CD4-positive, CD25-positive, alpha-beta regulatory T cell (primary cell): ENCODE measurements around the gene HSPA12A. TPM values are rescaled to one million over a fixed set of nuclear protein-coding genes. Genes with fewer than 3 reads are reported as not detected.

Experiments
- ATAC-seq, 2 donors: fragments of 150-1000 bp; cut with Tn5 transposase; one replicate each; pipeline ENCODE4 v1.10.0; 2021; ENCODE audit warnings: low read depth in 2 of 2, moderate number of reproducible peaks in 2 of 2, moderate library complexity in 1 of 2
- DNase-seq, 3 donors: peaks; one replicate each; pipeline versions ENCODE4 v3.0.0 to v3.0.0-alpha.2; 2012 to 2022; ENCODE audit warnings: mixed read lengths in 1 of 3
- H3K27ac ChIP-seq: one replicate; pipeline ENCODE4 v1.7.0; 2013; ENCODE audit warnings: mild to moderate bottlenecking, low read length; ENCODE audit not compliant: insufficient read depth, poor library complexity, severe bottlenecking
- H3K27me3 ChIP-seq: one replicate; pipeline ENCODE4 v1.7.0; 2013; ENCODE audit warnings: low read length; ENCODE audit not compliant: control insufficient read depth, insufficient read depth
- H3K36me3 ChIP-seq: one replicate; pipeline ENCODE4 v1.7.0; 2013; ENCODE audit warnings: mild to moderate bottlenecking, low read length, moderate library complexity; ENCODE audit not compliant: control insufficient read depth, insufficient read depth
- H3K4me1 ChIP-seq: 2 replicates; pipeline ENCODE4 v1.7.0; 2013; ENCODE audit warnings: mild to moderate bottlenecking, low read length; ENCODE audit not compliant: insufficient read depth, control insufficient read depth, poor library complexity, severe bottlenecking
- H3K4me3 ChIP-seq: one replicate; pipeline ENCODE4 v1.7.0; 2013; ENCODE audit warnings: low read depth, mild to moderate bottlenecking, low read length, moderate library complexity
- H3K9me3 ChIP-seq, 2 experiments: 1 replicate in 1 of 2; 2 replicates in 1 of 2; pipeline ENCODE4 v1.7.0; 2013; ENCODE audit warnings: low read length in 2 of 2, mild to moderate bottlenecking in 1 of 2, moderate library complexity in 1 of 2; ENCODE audit not compliant: control insufficient read depth in 2 of 2
- H3K27ac Mint-ChIP-seq, 3 donors: one replicate each; pipeline ENCODE4 v1.8.0; 2020 to 2022; ENCODE audit warnings: mild to moderate bottlenecking in 3 of 3, mixed read lengths in 3 of 3, moderate library complexity in 2 of 3
- H3K27me3 Mint-ChIP-seq: one replicate; pipeline ENCODE4 v1.8.0; 2022; ENCODE audit warnings: mild to moderate bottlenecking, mixed read lengths
- H3K36me3 Mint-ChIP-seq: one replicate; pipeline ENCODE4 v1.8.0; 2020; ENCODE audit warnings: mixed read lengths
- H3K4me1 Mint-ChIP-seq, 4 donors: one replicate each; pipeline ENCODE4 v1.8.0; 2020 to 2022; ENCODE audit warnings: mixed read lengths in 4 of 4, mild to moderate bottlenecking in 1 of 4
- H3K4me3 Mint-ChIP-seq, 4 donors: one replicate each; pipeline ENCODE4 v1.8.0; 2020 to 2022; ENCODE audit warnings: mild to moderate bottlenecking in 4 of 4, mixed read lengths in 4 of 4, moderate library complexity in 3 of 4
- H3K9me3 Mint-ChIP-seq, 7 donors: one replicate each; pipeline ENCODE4 v1.8.0; 2020 to 2022; ENCODE audit warnings: mixed read lengths in 7 of 7, mild to moderate bottlenecking in 3 of 7, moderate library complexity in 2 of 7
- polyA plus RNA-seq, 4 donors: library from polyadenylated mRNA; unstranded; fragments of 300-500 nt; fragmentation: Illumina TruSeq; gene quantifications; one replicate each; pipeline ENCODE4 v1.2.3, GENCODE V29; 2021
- total RNA-seq: library from RNA; stranded (reverse); gene quantifications from one replicate; pipeline ENCODE4 v1.2.3, GENCODE V29; 2022

The HSPA12A gene
- total and polyA plus RNA-seq, 5 donors from 2014 or later = 0.72 to 2.1 (median 0.81) TPM

DNA sequence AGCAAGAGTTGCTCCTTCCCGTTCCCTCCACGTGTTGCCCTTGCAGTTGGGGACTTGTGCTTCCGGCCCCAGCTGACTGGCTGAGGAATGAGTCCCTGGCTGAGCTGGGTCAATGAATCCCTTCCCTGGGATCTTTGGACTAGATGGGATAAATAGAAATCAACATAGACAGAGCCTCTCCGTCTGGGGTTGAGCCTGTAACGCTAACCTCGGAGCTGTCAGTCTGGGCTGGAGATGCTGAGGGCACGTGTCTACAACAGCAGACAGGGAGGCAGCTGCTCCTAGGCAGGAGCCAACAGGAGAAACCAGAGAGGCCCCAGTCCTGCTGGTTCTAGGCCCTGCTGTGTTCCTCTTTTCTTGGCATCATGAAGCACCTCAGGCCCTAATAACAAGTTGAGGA, 42.3 kb upstream of the HSPA12A start:
- H3K36me3 Mint-ChIP-seq = no peaks in the 10 kb centered on the region
- peaks cover 0 to 15% (median 7%) of the 10 kb centered on the region in 4 donors for H3K4me1 Mint-ChIP-seq
- Histone ChIP-seq H3K4me3 (no peak overlapping the region), H3K4me1 (peaks cover 5% of the 10 kb centered on the region), H3K9me3 (no peaks in the 10 kb centered on the region), H3K36me3 (no peaks in the 10 kb centered on the region), H3K27ac (no peak overlapping the region), H3K27me3 (no peaks in the 10 kb centered on the region)
- H3K27me3 Mint-ChIP-seq = peaks cover 8% of the 10 kb centered on the region
- no peak overlapping the region for H3K4me3 Mint-ChIP-seq
- DNase-seq = no peak
- no peaks in the 10 kb centered on the region for H3K9me3 Mint-ChIP-seq
- no peak overlapping the region for H3K27ac Mint-ChIP-seq
- no peak for ATAC-seq

DNA sequence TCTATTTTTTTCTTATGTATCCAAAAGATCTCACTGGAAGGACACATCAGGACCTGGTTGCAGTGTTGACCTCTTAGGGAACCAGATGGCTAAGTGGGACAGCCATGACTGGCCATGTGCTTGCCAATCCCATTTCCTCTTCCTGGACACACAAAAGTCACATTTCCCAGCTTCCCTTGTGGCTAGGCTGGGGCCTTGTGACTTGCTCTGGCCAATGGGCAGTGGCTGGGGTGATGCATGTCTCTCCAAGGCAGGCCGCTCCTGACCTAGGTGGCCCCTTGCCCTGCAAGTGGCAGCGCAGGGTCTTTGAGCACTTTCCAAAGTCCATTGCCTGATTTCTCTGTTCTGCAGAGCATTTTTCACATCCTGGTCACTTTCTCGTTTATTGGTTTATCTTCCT, 41.7 kb upstream of the HSPA12A start:
- H3K27ac Mint-ChIP-seq = no peak overlapping the region
- H3K4me3 Mint-ChIP-seq = no peak overlapping the region
- Histone ChIP-seq H3K27me3 (no peaks in the 10 kb centered on the region), H3K4me1 (peaks cover 5% of the 10 kb centered on the region), H3K27ac (no peak overlapping the region), H3K36me3 (no peaks in the 10 kb centered on the region), H3K9me3 (no peaks in the 10 kb centered on the region), H3K4me3 (no peak overlapping the region)
- DNase-seq (no peak), ATAC-seq (no peak)
- no peaks in the 10 kb centered on the region for H3K9me3 Mint-ChIP-seq
- H3K36me3 Mint-ChIP-seq = no peaks in the 10 kb centered on the region
- H3K27me3 Mint-ChIP-seq = peaks cover 8% of the 10 kb centered on the region
- peaks cover 0 to 15% (median 7%) of the 10 kb centered on the region in 4 donors for H3K4me1 Mint-ChIP-seq

DNA sequence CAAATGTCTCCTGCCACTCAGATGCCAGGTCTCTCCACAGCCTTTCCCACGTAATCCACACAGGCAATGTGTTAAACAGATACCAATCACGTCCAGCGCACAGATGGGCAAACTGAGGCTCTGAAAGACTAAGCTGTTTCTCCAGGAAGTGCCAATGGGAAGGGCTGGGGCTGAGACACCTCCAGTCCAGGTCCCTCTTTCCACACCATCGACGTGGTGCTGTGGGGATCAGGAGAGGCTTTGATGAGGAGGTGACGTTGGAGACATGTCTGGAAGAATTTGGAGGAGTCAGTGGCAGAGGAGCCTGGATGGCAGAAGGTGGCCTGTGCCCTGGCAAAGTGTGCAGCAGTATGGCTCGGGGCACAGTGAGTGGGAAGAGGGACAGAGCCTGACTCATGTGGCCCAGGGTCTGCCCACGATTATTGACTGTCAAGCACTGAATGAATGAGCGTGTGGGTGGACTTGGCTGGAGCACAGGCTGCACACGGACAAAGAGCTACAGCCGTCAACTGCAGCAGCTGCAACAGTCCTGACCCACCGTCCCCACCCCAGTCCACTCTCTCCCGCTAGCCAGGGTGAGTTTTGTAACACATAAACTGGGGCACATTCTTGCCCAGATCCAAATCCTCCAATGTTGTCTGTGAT, 40.8 kb upstream of the HSPA12A start:
- peaks cover 5% of the 10 kb centered on the region for H3K4me1 ChIP-seq
- no peaks in the 10 kb centered on the region for H3K9me3 ChIP-seq
- H3K36me3 Mint-ChIP-seq = no peaks in the 10 kb centered on the region
- no peak overlapping the region for H3K4me3 ChIP-seq
- H3K27ac ChIP-seq = no peak overlapping the region
- H3K4me3 Mint-ChIP-seq = no peak overlapping the region
- H3K27me3 ChIP-seq = no peaks in the 10 kb centered on the region
- no peaks in the 10 kb centered on the region for H3K36me3 ChIP-seq
- H3K27ac Mint-ChIP-seq = peak overlapping the region in 1 of 3 donors; percentile 0
- peaks cover 0 to 10% (median 5%) of the 10 kb centered on the region in 4 donors for H3K4me1 Mint-ChIP-seq
- no peaks in the 10 kb centered on the region for H3K9me3 Mint-ChIP-seq
- DNase-seq (no peak), ATAC-seq (no peak)
- H3K27me3 Mint-ChIP-seq = peaks cover 14% of the 10 kb centered on the region

DNA sequence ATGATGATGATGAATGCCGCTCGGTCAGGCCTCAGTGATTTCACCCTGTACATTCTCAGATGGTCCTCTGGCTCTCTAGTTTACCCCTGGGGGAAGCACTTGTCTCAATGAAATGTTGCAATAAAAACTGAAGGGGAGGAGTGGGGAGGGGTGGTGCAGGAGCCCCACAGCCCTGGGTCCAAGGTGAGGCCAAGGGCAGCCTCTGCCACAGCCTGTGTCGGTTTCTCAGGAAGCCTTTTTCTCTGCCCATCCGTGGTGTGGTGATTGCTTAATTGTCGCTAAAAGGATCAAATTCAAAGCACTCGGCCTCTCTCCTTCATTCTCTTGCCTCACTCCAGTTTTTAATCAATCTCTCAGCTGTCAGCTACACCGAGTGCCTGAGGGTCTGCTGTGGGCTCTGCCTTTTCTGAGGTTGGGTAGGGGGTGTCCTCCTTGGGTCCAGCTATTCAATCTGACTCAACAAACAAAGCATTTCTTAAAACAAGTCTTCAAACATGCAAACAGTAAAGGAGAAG, 39.1 kb upstream of the HSPA12A start:
- Mint-ChIP-seq H3K9me3 (peaks cover 0 to 2% (median 0%) of the 10 kb centered on the region in 7 donors), H3K36me3 (no peaks in the 10 kb centered on the region)

DNA sequence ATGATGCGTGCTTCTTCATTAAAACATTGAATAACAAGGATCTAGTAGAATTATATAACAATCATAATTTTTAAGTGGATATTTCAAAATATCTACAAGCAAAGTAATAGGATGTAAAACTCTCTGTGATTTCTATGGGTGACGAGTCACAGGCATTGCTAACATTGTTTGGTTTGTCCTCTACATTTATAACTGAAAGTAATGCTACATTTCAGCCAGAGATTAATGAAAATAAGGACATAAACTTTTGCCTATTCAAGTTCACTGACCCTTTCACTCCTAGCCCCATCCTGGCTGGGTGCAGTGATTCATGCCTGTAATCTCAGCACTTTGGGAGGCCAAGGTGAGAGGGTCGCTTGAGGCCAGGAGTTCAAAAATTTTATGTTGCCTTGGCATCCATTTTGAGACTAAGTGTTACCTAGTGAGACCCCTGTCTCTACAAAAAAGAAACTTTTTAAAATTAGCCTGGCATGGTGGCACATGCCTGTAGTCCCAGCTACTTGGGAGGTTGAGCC, 38.4 kb upstream of the HSPA12A start:
- H3K4me1 Mint-ChIP-seq = peaks cover 0 to 4% (median 0%) of the 10 kb centered on the region in 4 donors
- no peaks in the 10 kb centered on the region for H3K36me3 Mint-ChIP-seq
- no peak overlapping the region for H3K27ac Mint-ChIP-seq
- peaks cover 5% of the 10 kb centered on the region for H3K27me3 Mint-ChIP-seq
- ATAC-seq (no peak), DNase-seq (no peak)
- Histone ChIP-seq H3K27me3 (no peaks in the 10 kb centered on the region), H3K9me3 (no peaks in the 10 kb centered on the region), H3K4me3 (no peak overlapping the region), H3K36me3 (no peaks in the 10 kb centered on the region), H3K4me1 (no peaks in the 10 kb centered on the region), H3K27ac (no peak overlapping the region)
- no peak overlapping the region for H3K4me3 Mint-ChIP-seq
- peaks cover 0 to 2% (median 0%) of the 10 kb centered on the region in 7 donors for H3K9me3 Mint-ChIP-seq

More for the DNA sequence above, 39.1 kb upstream of the HSPA12A start:
- Mint-ChIP-seq H3K27me3 (peaks cover 5% of the 10 kb centered on the region), H3K4me3 (no peak overlapping the region), H3K27ac (no peak overlapping the region), H3K4me1 (peaks cover 0 to 4% (median 0%) of the 10 kb centered on the region in 4 donors)
- Histone ChIP-seq H3K4me3 (no peak overlapping the region), H3K27me3 (no peaks in the 10 kb centered on the region), H3K27ac (no peak overlapping the region), H3K4me1 (no peaks in the 10 kb centered on the region), H3K9me3 (no peaks in the 10 kb centered on the region), H3K36me3 (no peaks in the 10 kb centered on the region)
- DNase-seq = no peak
- no peak for ATAC-seq

DNA sequence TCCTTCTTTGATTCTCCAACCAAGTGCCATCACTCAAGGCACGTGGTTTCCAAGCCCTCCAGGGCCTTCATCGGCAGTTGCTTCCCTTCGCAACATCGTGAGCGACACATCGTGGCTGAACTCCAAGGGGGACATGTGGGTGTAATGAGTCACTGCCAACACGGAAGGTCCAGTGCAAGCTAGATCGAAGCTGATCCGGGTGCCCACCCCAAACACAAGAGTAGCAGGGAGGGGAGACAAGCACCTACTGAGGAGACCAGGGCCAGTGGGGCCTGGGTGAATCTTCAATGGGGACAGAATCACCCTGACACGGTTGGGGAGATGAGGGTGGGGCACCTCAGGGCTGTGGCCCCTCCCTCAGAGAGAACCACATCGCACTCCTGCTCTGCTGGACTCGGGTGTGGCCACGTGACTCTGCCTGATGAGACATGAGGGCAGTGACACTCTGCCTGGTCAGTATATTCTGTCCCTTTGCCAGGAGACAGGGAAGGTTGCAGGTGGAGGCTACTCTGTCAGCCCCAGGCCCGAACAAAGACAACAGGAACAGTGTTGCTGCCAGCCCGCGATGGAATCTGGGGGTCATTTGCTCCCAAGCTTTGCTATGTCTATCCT, 36.8 kb upstream of the HSPA12A start:
- no peak for DNase-seq
- H3K4me3 Mint-ChIP-seq = no peak overlapping the region
- Histone ChIP-seq H3K27me3 (no peaks in the 10 kb centered on the region), H3K9me3 (no peaks in the 10 kb centered on the region), H3K27ac (no peak overlapping the region), H3K4me3 (no peak overlapping the region), H3K4me1 (no peaks in the 10 kb centered on the region), H3K36me3 (no peaks in the 10 kb centered on the region)
- H3K27ac Mint-ChIP-seq = no peak overlapping the region
- H3K9me3 Mint-ChIP-seq = peaks cover 0 to 2% (median 0%) of the 10 kb centered on the region in 7 donors
- ATAC-seq = no peak
- H3K27me3 Mint-ChIP-seq = peaks cover 5% of the 10 kb centered on the region
- H3K4me1 Mint-ChIP-seq = peaks cover 0 to 4% (median 0%) of the 10 kb centered on the region in 4 donors
- H3K36me3 Mint-ChIP-seq = no peaks in the 10 kb centered on the region

DNA sequence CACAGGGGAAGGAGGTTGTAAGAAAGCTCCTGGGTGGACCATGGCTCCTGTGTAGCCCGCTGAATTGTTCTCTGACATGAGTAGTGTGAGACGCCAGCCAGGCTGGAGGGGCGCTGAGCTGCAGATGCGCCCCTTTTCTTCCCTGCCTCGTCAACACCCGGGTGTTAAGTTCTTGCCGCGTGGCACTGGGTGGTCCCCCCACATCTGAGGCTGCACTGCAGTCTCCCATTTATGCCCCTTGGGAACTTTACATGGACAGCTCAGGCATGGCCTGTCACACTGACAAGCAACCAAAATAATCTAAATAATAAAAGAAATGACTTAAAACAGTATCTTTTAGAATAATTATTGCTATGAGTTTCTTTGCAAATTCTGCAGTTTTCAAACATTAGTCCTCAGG, 34.6 kb upstream of the HSPA12A start:
- H3K9me3 Mint-ChIP-seq = peaks cover 0 to 2% (median 0%) of the 10 kb centered on the region in 7 donors
- no peak overlapping the region for H3K4me3 ChIP-seq
- H3K27me3 ChIP-seq = no peaks in the 10 kb centered on the region

More for the DNA sequence above, 34.6 kb upstream of the HSPA12A start:
- H3K36me3 Mint-ChIP-seq = no peaks in the 10 kb centered on the region
- H3K4me1 Mint-ChIP-seq = no peaks in the 10 kb centered on the region
- no peak for ATAC-seq
- no peaks in the 10 kb centered on the region for H3K36me3 ChIP-seq
- no peak overlapping the region for H3K4me3 Mint-ChIP-seq
- no peaks in the 10 kb centered on the region for H3K9me3 ChIP-seq
- H3K27me3 Mint-ChIP-seq = peaks cover 5% of the 10 kb centered on the region
- H3K4me1 ChIP-seq = no peaks in the 10 kb centered on the region
- DNase-seq = no peak
- H3K27ac ChIP-seq = no peak overlapping the region
- no peak overlapping the region for H3K27ac Mint-ChIP-seq
